HEK293 (cell line): ENCODE results near the gene GREM2.

ENCODE experiments used
- IKZF3 ChIP-seq: fragments of 450-650 bp; IDR thresholded peaks from 2 replicates; pipeline ENCODE4 v1.5.0; 2018; ENCODE audit warnings: missing biosample characterization, mild to moderate bottlenecking, missing genetic modification characterization, moderate library complexity
- KLF1 ChIP-seq: fragments of 450-650 bp; formaldehyde crosslinking; IDR thresholded peaks from 2 replicates; pipeline ENCODE4 v1.5.1; 2016; ENCODE audit warnings: missing biosample characterization, missing genetic modification characterization
- KLF7 ChIP-seq: fragments of 450-650 bp; formaldehyde crosslinking; IDR thresholded peaks from 2 replicates; pipeline ENCODE4 v1.5.1; 2016; ENCODE audit warnings: missing biosample characterization, missing genetic modification characterization, borderline replicate concordance
- KLF9 ChIP-seq: fragments of 450-650 bp; formaldehyde crosslinking; IDR thresholded peaks from 2 replicates; pipeline ENCODE4 v1.5.1; 2016; ENCODE audit warnings: missing biosample characterization, missing genetic modification characterization, low read depth
- PRDM2 ChIP-seq: fragments of 450-650 bp; formaldehyde crosslinking; IDR thresholded peaks from 2 replicates; pipeline ENCODE4 v1.5.1; 2016; ENCODE audit warnings: missing biosample characterization, missing genetic modification characterization, borderline replicate concordance
- SCRT1 ChIP-seq: fragments of 450-650 bp; formaldehyde crosslinking; IDR thresholded peaks from 2 replicates; pipeline ENCODE4 v1.5.1; 2016; ENCODE audit warnings: missing biosample characterization, missing genetic modification characterization, borderline replicate concordance
- SCRT2 ChIP-seq: fragments of 450-650 bp; formaldehyde crosslinking; IDR thresholded peaks from 2 replicates; pipeline ENCODE4 v1.5.1; 2016; ENCODE audit warnings: missing biosample characterization, missing genetic modification characterization
- SP2 ChIP-seq: fragments of 450-650 bp; formaldehyde crosslinking; IDR thresholded peaks from 2 replicates; pipeline ENCODE4 v1.5.1; 2016; ENCODE audit warnings: missing biosample characterization, missing genetic modification characterization
- ZEB2 ChIP-seq: fragments of 450-650 bp; formaldehyde crosslinking; IDR thresholded peaks from 2 replicates; pipeline ENCODE4 v1.5.1; 2016; ENCODE audit warnings: missing biosample characterization, missing genetic modification characterization
- ZFP37 ChIP-seq: fragments of 450-650 bp; formaldehyde crosslinking; IDR thresholded peaks from 2 replicates; pipeline ENCODE4 v1.5.1; 2016; ENCODE audit warnings: missing biosample characterization, missing genetic modification characterization
- ZFP41 ChIP-seq: fragments of 450-650 bp; formaldehyde crosslinking; IDR thresholded peaks from 2 replicates; pipeline ENCODE4 v1.5.1; 2016; ENCODE audit warnings: missing biosample characterization, missing genetic modification characterization, borderline replicate concordance
- ZNF132 ChIP-seq: fragments of 450-650 bp; formaldehyde crosslinking; IDR thresholded peaks from 2 replicates; pipeline ENCODE4 v1.5.1; 2017; ENCODE audit warnings: missing biosample characterization, missing genetic modification characterization, borderline replicate concordance
- ZNF19 ChIP-seq: fragments of 450-650 bp; formaldehyde crosslinking; IDR thresholded peaks from 2 replicates; pipeline ENCODE4; 2016; ENCODE audit warnings: missing biosample characterization, missing genetic modification characterization, low read depth
- ZNF341 ChIP-seq: fragments of 450-650 bp; formaldehyde crosslinking; IDR thresholded peaks from 2 replicates; pipeline ENCODE4; 2016; ENCODE audit warnings: low read depth, missing biosample characterization, missing genetic modification characterization
- ZNF354C ChIP-seq: fragments of 450-650 bp; formaldehyde crosslinking; IDR thresholded peaks from 2 replicates; pipeline ENCODE4 v1.5.1; 2016; ENCODE audit warnings: missing biosample characterization, missing genetic modification characterization, low read depth, borderline replicate concordance
- ZNF433 ChIP-seq: fragments of 450-650 bp; formaldehyde crosslinking; IDR thresholded peaks from 2 replicates; pipeline ENCODE4 v1.5.1; 2016; ENCODE audit warnings: missing biosample characterization, missing genetic modification characterization, low read depth
- ZNF48 ChIP-seq: fragments of 450-650 bp; formaldehyde crosslinking; IDR thresholded peaks from 2 replicates; pipeline ENCODE4 v1.5.1; 2016; ENCODE audit warnings: missing biosample characterization, missing genetic modification characterization
- ZNF514 ChIP-seq: fragments of 450-650 bp; formaldehyde crosslinking; IDR thresholded peaks from 2 replicates; pipeline ENCODE4 v1.5.1; 2016; ENCODE audit warnings: missing biosample characterization, missing genetic modification characterization
- ZNF549 ChIP-seq: fragments of 450-650 bp; IDR thresholded peaks from 2 replicates; pipeline ENCODE4 v1.5.1; 2018; ENCODE audit warnings: missing biosample characterization, missing genetic modification characterization, mild to moderate bottlenecking, inconsistent platforms, moderate library complexity
- ZNF585B ChIP-seq: fragments of 450-650 bp; formaldehyde crosslinking; IDR thresholded peaks from 2 replicates; pipeline ENCODE4 v1.5.1; 2016; ENCODE audit warnings: missing biosample characterization, missing genetic modification characterization
- ZNF600 ChIP-seq: fragments of 450-650 bp; formaldehyde crosslinking; IDR thresholded peaks from 2 replicates; pipeline ENCODE4 v1.5.1; 2016; ENCODE audit warnings: missing biosample characterization, missing genetic modification characterization
- ZNF677 ChIP-seq: fragments of 450-650 bp; IDR thresholded peaks from 2 replicates; pipeline ENCODE4 v1.5.0; 2018; ENCODE audit warnings: missing biosample characterization, mild to moderate bottlenecking, missing genetic modification characterization, moderate library complexity
- ZNF704 ChIP-seq: fragments of 450-650 bp; formaldehyde crosslinking; IDR thresholded peaks from 2 replicates; pipeline ENCODE4 v1.5.1; 2016; ENCODE audit warnings: missing biosample characterization, missing genetic modification characterization
- ZNF776 ChIP-seq: fragments of 450-650 bp; formaldehyde crosslinking; IDR thresholded peaks from 2 replicates; pipeline ENCODE4 v1.5.0; 2017; ENCODE audit warnings: missing biosample characterization, missing genetic modification characterization, borderline replicate concordance
- ZNF777 ChIP-seq: fragments of 450-650 bp; formaldehyde crosslinking; IDR thresholded peaks from 2 replicates; pipeline ENCODE4 v1.5.1; 2017; ENCODE audit warnings: missing biosample characterization, missing genetic modification characterization, borderline replicate concordance
- ZNF785 ChIP-seq: fragments of 450-650 bp; formaldehyde crosslinking; IDR thresholded peaks from 2 replicates; pipeline ENCODE4 v1.5.1; 2016; ENCODE audit warnings: missing biosample characterization, missing genetic modification characterization
- ZNF791 ChIP-seq: fragments of 450-650 bp; formaldehyde crosslinking; IDR thresholded peaks from 2 replicates; pipeline ENCODE4 v1.5.1; 2016; ENCODE audit warnings: missing biosample characterization, missing genetic modification characterization
- ZNF792 ChIP-seq: fragments of 450-650 bp; formaldehyde crosslinking; IDR thresholded peaks from 2 replicates; pipeline ENCODE4 v1.5.1; 2016; ENCODE audit warnings: missing biosample characterization, missing genetic modification characterization
- ZNF843 ChIP-seq: fragments of 450-650 bp; formaldehyde crosslinking; IDR thresholded peaks from 2 replicates; pipeline ENCODE4 v1.5.1; 2016; ENCODE audit warnings: missing biosample characterization, missing genetic modification characterization
- TF ChIP-seq, protein P1 (sequence below): fragments of 450-650 bp; formaldehyde crosslinking; IDR thresholded peaks from 2 replicates; pipeline ENCODE4 v1.5.1; 2016; ENCODE audit warnings: missing biosample characterization, missing genetic modification characterization
- TF ChIP-seq, protein P2 (sequence below): fragments of 450-650 bp; formaldehyde crosslinking; IDR thresholded peaks from 2 replicates; pipeline ENCODE4 v1.5.1; 2016; ENCODE audit warnings: missing biosample characterization, missing genetic modification characterization
- TF ChIP-seq, protein P3 (sequence below): fragments of 450-650 bp; formaldehyde crosslinking; IDR thresholded peaks from 2 replicates; pipeline ENCODE4 v1.5.1; 2016; ENCODE audit warnings: missing biosample characterization, missing genetic modification characterization

Gene GREM2

DNA sequence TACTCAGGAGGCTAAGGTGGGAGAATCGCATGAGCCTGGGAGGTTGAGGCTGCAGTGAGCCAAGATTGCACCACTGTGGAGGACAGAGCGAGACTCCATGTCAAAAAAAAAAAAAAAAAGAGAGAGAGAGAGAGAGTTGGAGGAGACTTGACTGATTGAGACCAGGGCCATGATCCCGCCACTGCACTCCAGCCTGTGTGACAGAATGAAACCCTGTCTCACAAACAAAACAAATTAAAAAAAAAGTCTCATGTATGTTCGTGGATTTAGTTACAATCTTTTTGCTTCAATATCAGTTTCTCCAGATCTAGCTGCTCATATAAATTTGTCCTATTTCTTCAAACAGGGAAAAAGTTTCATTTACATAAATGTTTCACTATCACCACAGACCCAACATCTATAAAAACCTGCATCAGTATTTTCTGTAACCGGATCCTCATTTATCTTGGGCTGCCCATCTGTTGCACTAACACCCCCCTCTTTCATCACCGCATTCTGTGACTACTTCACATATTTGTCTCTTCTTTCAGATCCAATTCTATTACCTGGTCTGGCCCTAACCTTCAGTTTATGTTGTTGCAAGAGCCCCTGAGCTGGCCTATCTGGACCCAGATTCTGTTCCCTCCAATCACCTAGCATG, 127.0 kb downstream of the GREM2 start (continued):
- TF ChIP-seq ZNF777 (tag by site-specific recombination) (no peak), ZNF132 (tag by site-specific recombination) (no peak), ZNF600 (0 out of 2 replicates have a peak, but pooled peaks have one; percentile 19), ZNF792 (tag by site-specific recombination) (no peak), ZNF785 (tag by site-specific recombination) (no peak), PRDM2 (tag by site-specific recombination) (no peak), ZNF704 (tag by site-specific recombination) (no peak), ZNF19 (tag by site-specific recombination) (0 out of 2 replicates have a peak, but pooled peaks have one; percentile 10), ZNF776 (tag by site-specific recombination) (no peak), ZNF791 (tag by site-specific recombination) (no peak), KLF7 (tag by site-specific recombination) (no peak), ZNF514 (tag by site-specific recombination) (no peak), ZNF354C (tag by site-specific recombination) (no peak), ZNF549 (peak; percentile 82), ZNF677 (no peak), ZFP41 (tag by site-specific recombination) (no peak), IKZF3 (no peak), ZNF585B (tag by site-specific recombination) (no peak), ZEB2 (tag by site-specific recombination) (peak; percentile 66), ZNF48 (no peak), SP2 (tag by site-specific recombination) (no peak), SCRT2 (tag by site-specific recombination) (peak; percentile 98), ZNF341 (tag by site-specific recombination) (no peak), ZNF433 (tag by site-specific recombination) (no peak), ZNF843 (tag by site-specific recombination) (peak; percentile 81), KLF1 (tag by site-specific recombination) (no peak), KLF9 (no peak), ZFP37 (tag by site-specific recombination) (no peak), SCRT1 (tag by site-specific recombination) (peak; percentile 84)
- TF ChIP-seq, protein P1, sequence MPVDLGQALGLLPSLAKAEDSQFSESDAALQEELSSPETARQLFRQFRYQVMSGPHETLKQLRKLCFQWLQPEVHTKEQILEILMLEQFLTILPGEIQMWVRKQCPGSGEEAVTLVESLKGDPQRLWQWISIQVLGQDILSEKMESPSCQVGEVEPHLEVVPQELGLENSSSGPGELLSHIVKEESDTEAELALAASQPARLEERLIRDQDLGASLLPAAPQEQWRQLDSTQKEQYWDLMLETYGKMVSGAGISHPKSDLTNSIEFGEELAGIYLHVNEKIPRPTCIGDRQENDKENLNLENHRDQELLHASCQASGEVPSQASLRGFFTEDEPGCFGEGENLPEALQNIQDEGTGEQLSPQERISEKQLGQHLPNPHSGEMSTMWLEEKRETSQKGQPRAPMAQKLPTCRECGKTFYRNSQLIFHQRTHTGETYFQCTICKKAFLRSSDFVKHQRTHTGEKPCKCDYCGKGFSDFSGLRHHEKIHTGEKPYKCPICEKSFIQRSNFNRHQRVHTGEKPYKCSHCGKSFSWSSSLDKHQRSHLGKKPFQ (tag by site-specific recombination), result no peak
- TF ChIP-seq, protein P2, sequence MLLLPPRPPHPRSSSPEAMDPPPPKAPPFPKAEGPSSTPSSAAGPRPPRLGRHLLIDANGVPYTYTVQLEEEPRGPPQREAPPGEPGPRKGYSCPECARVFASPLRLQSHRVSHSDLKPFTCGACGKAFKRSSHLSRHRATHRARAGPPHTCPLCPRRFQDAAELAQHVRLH (tag by site-specific recombination), result peak; percentile 41; the same call in 1 of the 2 replicates
- TF ChIP-seq, protein P3, sequence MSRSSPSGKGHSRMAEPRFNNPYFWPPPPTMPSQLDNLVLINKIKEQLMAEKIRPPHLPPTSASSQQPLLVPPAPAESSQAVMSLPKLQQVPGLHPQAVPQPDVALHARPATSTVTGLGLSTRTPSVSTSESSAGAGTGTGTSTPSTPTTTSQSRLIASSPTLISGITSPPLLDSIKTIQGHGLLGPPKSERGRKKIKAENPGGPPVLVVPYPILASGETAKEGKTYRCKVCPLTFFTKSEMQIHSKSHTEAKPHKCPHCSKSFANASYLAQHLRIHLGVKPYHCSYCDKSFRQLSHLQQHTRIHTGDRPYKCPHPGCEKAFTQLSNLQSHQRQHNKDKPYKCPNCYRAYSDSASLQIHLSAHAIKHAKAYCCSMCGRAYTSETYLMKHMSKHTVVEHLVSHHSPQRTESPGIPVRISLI, result peak; percentile 73; the same call in 1 of the 2 replicates
